Gastrocnemius medialis (tissue), 4 donors: Measurements from ENCODE around the gene S1PR3. TPM values are rescaled to one million over a fixed set of nuclear protein-coding genes. Genes with fewer than 3 reads are reported as not detected.

Source experiments
- ATAC-seq, 2 donors: fragments of 150-250 bp; one replicate each; pipeline ENCODE4 v1.9.1; 2016
- DNase-seq, 2 donors: peaks; one replicate each; pipeline ENCODE4 v3.0.0-alpha.2; 2019
- H3K27ac ChIP-seq, 4 donors: fragments of 200-600 bp; sonication (generic); 1 replicate in 1 of 4; 2 replicates in 3 of 4; pipeline ENCODE4 v1.5.1; 2016 to 2018; ENCODE audit warnings: mild to moderate bottlenecking in 2 of 4, moderate library complexity in 1 of 4
- H3K27me3 ChIP-seq, 3 donors: fragments of 200-600 bp; sonication (generic) in 2 of 3; 1 replicate in 1 of 3; 2 replicates in 2 of 3; pipeline versions ENCODE4 v1.5.1 to v1.6.0; 2016 to 2019; ENCODE audit warnings: mild to moderate bottlenecking in 1 of 3, moderate library complexity in 1 of 3
- H3K36me3 ChIP-seq, 2 donors: fragments of 200-600 bp; sonication (generic) in 1 of 2; one replicate each; pipeline ENCODE4 v1.5.1; 2017 to 2018
- H3K4me1 ChIP-seq, 2 donors: fragments of 200-600 bp; sonication (generic) in 1 of 2; one replicate each; pipeline ENCODE4 v1.5.1; 2016 to 2017; ENCODE audit warnings: mild to moderate bottlenecking in 2 of 2
- H3K4me3 ChIP-seq, 4 donors: fragments of 200-600 bp; sonication (generic) in 3 of 4; 1 replicate in 1 of 4; 2 replicates in 3 of 4; pipeline ENCODE4 v1.5.1; 2016 to 2019; ENCODE audit warnings: mild to moderate bottlenecking in 2 of 4
- H3K9me3 ChIP-seq, 3 donors: fragments of 200-600 bp; sonication (generic) in 2 of 3; 1 replicate in 1 of 3; 2 replicates in 2 of 3; pipeline ENCODE4 v1.5.1; 2016 to 2019
- CTCF ChIP-seq, 5 experiments: fragments of 450-650 bp in 3 of 5; fragments of 200-600 bp in 2 of 5; sonication (generic) in 2 of 5; IDR thresholded peaks in 4 of 5; conservative IDR thresholded peaks in 1 of 5; 1 replicate in 4 of 5; 2 replicates in 1 of 5; pipeline ENCODE4 v1.5.1; 2016 to 2019; ENCODE audit warnings: antibody characterized with exemption in 5 of 5, mild to moderate bottlenecking in 3 of 5, moderate library complexity in 3 of 5
- POLR2A ChIP-seq, 2 donors: fragments of 450-650 bp; IDR thresholded peaks; one replicate each; pipeline ENCODE4 v1.6.1; 2017; ENCODE audit warnings: antibody characterized with exemption in 2 of 2, mild to moderate bottlenecking in 2 of 2, moderate library complexity in 2 of 2
- in situ Hi-C, 4 donors: fragments of 200-750 bp; cut with MboI; loops; one replicate each; pipeline versions ENCODE4 v1.15.0 to v1.8.0; 2017; ENCODE audit warnings: low sequenced_read_pairs in 4 of 4
- intact Hi-C: fragments of 100-400 bp; cut with DNase I; formaldehyde crosslinking; loops from one replicate; pipeline ENCODE4 v1.15.1; 2023; ENCODE audit warnings: low total_unique reads
- total RNA-seq, 4 donors: library from RNA; depleted of rRNA; stranded (reverse); fragments of >200 nt; gene quantifications; one replicate each; pipeline versions ENCODE4 v1.1.0 to v1.2.3, GENCODE V29; 2016

S1PR3 gene
- total RNA-seq, 4 donors from 2014 or later, result 3.3 to 13.4 (median 5.7) TPM

DNA sequence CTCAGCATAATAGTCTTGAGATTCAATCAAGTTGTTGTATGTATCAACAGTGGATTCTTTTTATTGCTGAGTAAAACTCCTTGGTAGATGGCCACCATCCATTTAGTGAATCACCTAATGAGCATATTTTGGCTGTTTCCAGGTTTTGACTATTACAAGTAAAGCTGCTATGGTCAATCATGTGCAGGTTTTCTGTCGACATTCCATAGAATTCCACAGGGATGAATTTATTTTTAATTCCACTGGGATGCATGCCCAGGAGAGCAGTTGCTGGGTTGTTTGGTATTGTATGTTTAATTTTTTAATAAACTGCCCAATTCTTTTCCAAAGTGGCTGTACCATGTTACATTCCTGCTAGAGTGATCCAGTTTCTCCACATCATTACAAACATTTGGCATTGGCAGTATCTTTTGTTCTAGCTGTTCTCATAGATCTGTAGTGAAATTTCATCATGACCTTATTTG, 10.5 kb upstream of the S1PR3 start:
- in situ Hi-C loops (loop anchor here in 1 of 4 donors (25.0 kb wide), 1 partner anchor 243 kb away; no protein-coding TSS in a partner anchor), intact Hi-C loops (loop anchor here (10.0 kb wide), 1 partner anchor 236 kb away; no protein-coding TSS in a partner anchor)
- ATAC-seq, result peak in 1 of 2 donors; percentile 45
- Histone ChIP-seq H3K4me1 (no peaks in the 10 kb centered on the region), H3K27ac (no peak overlapping the region), H3K4me3 (no peak overlapping the region), H3K9me3 (no peaks in the 10 kb centered on the region), H3K36me3 (no peaks in the 10 kb centered on the region), H3K27me3 (no peaks in the 10 kb centered on the region)
- no peak for DNase-seq
- TF ChIP-seq CTCF (IDR thresholded peaks at IDR 0.05 in 4 of 5, conservative IDR thresholded peaks at IDR 0.05 in 1 of 5) (no peak), POLR2A (IDR thresholded peaks at IDR 0.05) (no peak)

GRCh38 chr9:88983865-88984542, 7.3 kb upstream of the S1PR3 start:
- intact Hi-C loops, result loop anchor here (10.0 kb wide), 1 partner anchor 239 kb away; no protein-coding TSS in a partner anchor
- DNase-seq (no peak), ATAC-seq (no peak)
- Histone ChIP-seq H3K4me3 (no peak overlapping the region), H3K9me3 (no peaks in the 10 kb centered on the region), H3K4me1 (no peaks in the 10 kb centered on the region), H3K27ac (no peak overlapping the region), H3K27me3 (no peaks in the 10 kb centered on the region), H3K36me3 (no peaks in the 10 kb centered on the region)
- no peak for TF ChIP-seq POLR2A (IDR thresholded peaks at IDR 0.05)
- TF ChIP-seq CTCF (IDR thresholded peaks at IDR 0.05 in 4 of 5, conservative IDR thresholded peaks at IDR 0.05 in 1 of 5), result no peak
- in situ Hi-C loops, result loop anchor here in 1 of 4 donors (25.0 kb wide), 1 partner anchor 247 kb away; no protein-coding TSS in a partner anchor

DNA sequence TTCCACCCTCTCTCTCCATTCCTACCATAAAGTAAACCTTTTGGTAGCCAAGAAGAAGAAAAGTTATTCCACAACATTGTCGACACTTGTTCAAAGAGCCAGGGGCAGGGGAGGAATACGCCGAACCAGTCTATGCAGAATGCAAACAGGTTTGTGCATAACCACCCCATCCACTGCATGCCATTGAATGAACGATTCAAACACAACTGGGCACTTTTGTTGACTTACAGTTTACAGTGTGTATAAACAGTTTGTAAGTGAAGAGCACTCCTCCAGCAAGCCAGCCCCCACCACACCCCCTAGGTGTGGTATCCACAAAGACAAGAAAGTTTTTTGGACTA, 6.8 kb upstream of the S1PR3 start:
- no peaks in the 10 kb centered on the region for H3K9me3 ChIP-seq
- no peaks in the 10 kb centered on the region for H3K27me3 ChIP-seq
- no peak overlapping the region for H3K4me3 ChIP-seq
- H3K4me1 ChIP-seq, result no peaks in the 10 kb centered on the region
- ATAC-seq (no peak), DNase-seq (no peak)
- H3K36me3 ChIP-seq, result no peaks in the 10 kb centered on the region
- intact Hi-C loops, result loop anchor here (10.0 kb wide), 1 partner anchor 240 kb away; no protein-coding TSS in a partner anchor
- TF ChIP-seq CTCF (IDR thresholded peaks at IDR 0.05 in 4 of 5, conservative IDR thresholded peaks at IDR 0.05 in 1 of 5) (no peak), POLR2A (IDR thresholded peaks at IDR 0.05) (no peak)
- no peak overlapping the region for H3K27ac ChIP-seq
- in situ Hi-C loops, result loop anchor here in 1 of 4 donors (25.0 kb wide), 1 partner anchor 247 kb away; no protein-coding TSS in a partner anchor

- Histone ChIP-seq H3K27ac (no peak overlapping the region), H3K27me3 (no peaks in the 10 kb centered on the region), H3K36me3 (no peaks in the 10 kb centered on the region), H3K4me1 (no peaks in the 10 kb centered on the region), H3K9me3 (no peaks in the 10 kb centered on the region), H3K4me3 (no peak overlapping the region)
- in situ Hi-C loops (loop anchor here in 1 of 4 donors (25.0 kb wide), 1 partner anchor 248 kb away; no protein-coding TSS in a partner anchor), intact Hi-C loops (loop anchor here (10.0 kb wide), 1 partner anchor 241 kb away; no protein-coding TSS in a partner anchor)
- DNase-seq, result no peak
- no peak for TF ChIP-seq POLR2A (IDR thresholded peaks at IDR 0.05)
- TF ChIP-seq CTCF (IDR thresholded peaks at IDR 0.05 in 4 of 5, conservative IDR thresholded peaks at IDR 0.05 in 1 of 5), result no peak
- ATAC-seq, result no peak
These were observed 5.7 kb upstream of the S1PR3 start for GRCh38 chr9:88985616-88986015.
